Mesodermal cell (in vitro differentiated cells): ENCODE measurements around the gene CLIP1.

Experiments
- H3K27ac ChIP-seq: 2 replicates; pipeline ENCODE4 v1.7.0; 2013; ENCODE audit warnings: mild to moderate bottlenecking, low read depth, low read length, moderate library complexity; ENCODE audit not compliant: severe bottlenecking
- H3K36me3 ChIP-seq: 2 replicates; pipeline ENCODE4 v1.7.1; 2013; ENCODE audit warnings: mild to moderate bottlenecking, low read length, moderate library complexity; ENCODE audit not compliant: control insufficient read depth, insufficient read depth
- H3K4me1 ChIP-seq: one replicate; pipeline ENCODE4 v1.7.1; 2013; ENCODE audit warnings: mild to moderate bottlenecking, low read length; ENCODE audit not compliant: insufficient read depth, control insufficient read depth, poor library complexity, severe bottlenecking
- H3K4me3 ChIP-seq: 2 replicates; pipeline ENCODE4 v1.7.0; 2013; ENCODE audit warnings: low read length, control low read depth, mild to moderate bottlenecking; ENCODE audit not compliant: insufficient read depth, poor library complexity, severe bottlenecking; ENCODE audit errors: extremely low read depth
- H3K9me3 ChIP-seq: 2 replicates; pipeline ENCODE4 v1.7.1; 2013; ENCODE audit warnings: mild to moderate bottlenecking, low read length, moderate library complexity; ENCODE audit not compliant: control insufficient read depth
- WGBS, 2 experiments: methylation state at CpG; one replicate each; pipeline ENCODE4 v1.1.5; 2013; ENCODE audit warnings: missing lambda C conversion rate in 2 of 2; ENCODE audit not compliant: insufficient coverage in 2 of 2; 5-methylcytosine and 5-hydroxymethylcytosine counted together

The CLIP1 gene

DNA sequence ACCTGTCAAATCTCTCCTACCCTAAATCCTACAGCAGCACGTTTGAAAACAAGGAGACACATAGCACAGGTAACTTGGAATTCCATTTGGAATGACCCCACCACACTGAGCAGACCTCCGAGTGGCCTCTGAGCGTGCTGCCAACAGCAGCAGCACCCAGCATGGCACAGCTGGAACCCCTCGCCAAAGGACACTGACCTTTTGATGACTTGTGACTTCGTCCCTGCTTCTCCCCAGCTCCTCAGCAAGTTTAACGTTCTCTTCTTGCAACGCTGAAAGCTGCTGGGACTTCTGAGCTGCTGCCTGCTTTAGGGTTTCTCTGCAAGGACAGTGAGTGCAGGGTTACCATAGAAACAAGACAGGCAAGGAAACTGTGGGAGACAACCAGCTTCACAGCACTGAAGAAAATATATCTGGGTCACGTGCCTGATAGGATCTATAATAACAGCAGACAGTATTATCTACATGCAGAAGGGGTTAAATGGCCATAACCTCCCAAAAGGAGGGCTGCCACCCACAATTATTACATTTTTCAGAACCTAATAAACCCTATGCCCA is 112.8 kb downstream of the CLIP1 start:
- no peak overlapping the region for H3K27ac ChIP-seq
- peaks cover 39% of the 10 kb centered on the region for H3K36me3 ChIP-seq
- H3K9me3 ChIP-seq, result no peaks in the 10 kb centered on the region
- 92 to 95% methylated on average over 7 of the region's 8 CpGs for WGBS, 2 experiments
- H3K4me1 ChIP-seq, result no peaks in the 10 kb centered on the region
- no peak overlapping the region for H3K4me3 ChIP-seq

DNA sequence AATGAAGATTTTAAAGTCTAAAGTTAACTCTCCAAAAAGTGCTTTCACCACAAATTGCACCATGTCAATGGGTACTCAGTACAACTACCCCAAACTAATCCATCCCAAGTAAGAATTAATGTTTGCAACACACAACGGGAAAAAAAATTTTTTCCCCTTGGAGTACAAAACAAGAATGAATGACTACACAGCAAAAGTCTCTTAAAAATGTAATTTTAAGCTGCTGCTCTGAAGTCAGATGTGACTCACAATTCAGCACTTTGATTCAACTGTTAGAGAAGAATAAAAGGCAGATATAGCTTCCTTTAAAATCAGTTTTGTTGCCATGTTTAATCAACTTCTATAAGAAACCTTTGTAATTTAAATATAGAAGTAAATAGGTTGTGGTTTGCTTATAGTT is 113.7 kb downstream of the CLIP1 start:
- no CpG with 5 or more reads among the region's 1 CpG for WGBS, 2 experiments
- Histone ChIP-seq H3K4me1 (no peaks in the 10 kb centered on the region), H3K36me3 (peaks cover 40% of the 10 kb centered on the region), H3K9me3 (no peaks in the 10 kb centered on the region), H3K27ac (no peak overlapping the region), H3K4me3 (no peak overlapping the region)

DNA sequence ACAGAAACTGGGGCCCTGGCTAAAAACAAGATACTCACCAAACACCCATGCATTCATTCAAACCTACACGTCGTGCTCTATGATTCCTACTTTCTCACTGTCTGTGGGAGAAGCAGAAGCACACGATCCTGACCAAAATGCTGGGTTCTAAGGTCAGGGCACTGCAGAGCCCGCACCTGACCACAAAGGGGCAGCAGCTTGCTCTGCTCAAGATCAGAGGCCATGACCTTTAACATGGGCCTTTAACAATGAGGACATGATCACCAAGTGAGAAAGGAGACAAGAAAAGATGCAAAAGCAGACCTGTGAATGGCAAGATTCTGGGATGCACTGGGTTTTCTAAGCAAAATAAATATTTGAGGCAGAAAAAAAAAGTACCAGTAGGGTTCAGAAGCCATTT is 116.1 kb downstream of the CLIP1 start:
- 61 to 64% methylated on average over 3 of the region's 4 CpGs for WGBS, 2 experiments
- peaks cover 40% of the 10 kb centered on the region for H3K36me3 ChIP-seq
- no peaks in the 10 kb centered on the region for H3K9me3 ChIP-seq
- H3K4me1 ChIP-seq, result no peaks in the 10 kb centered on the region
- H3K4me3 ChIP-seq, result no peak overlapping the region
- H3K27ac ChIP-seq, result no peak overlapping the region

DNA sequence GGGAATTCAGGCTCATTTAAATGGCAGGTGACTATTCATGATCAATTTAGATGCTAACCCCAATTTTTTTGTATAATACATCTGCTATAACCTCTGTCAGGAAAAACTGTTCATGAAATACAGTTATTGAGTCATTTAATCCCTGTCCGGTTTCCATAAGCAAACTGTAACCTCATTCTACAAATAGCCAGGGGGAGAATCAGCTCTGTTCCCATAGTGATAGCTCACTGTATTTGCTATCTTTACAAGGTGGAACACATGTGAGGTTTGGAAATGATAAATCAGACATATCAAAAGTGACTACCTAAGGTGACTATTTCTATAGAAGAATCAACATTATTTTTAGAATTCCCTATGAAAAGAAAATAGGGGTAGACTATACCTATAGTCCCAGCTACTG is 117.5 kb downstream of the CLIP1 start:
- H3K4me3 ChIP-seq, result no peak overlapping the region
- WGBS, 2 experiments, result no CpG with 5 or more reads among the region's 1 CpG
- H3K36me3 ChIP-seq, result peaks cover 40% of the 10 kb centered on the region
- H3K27ac ChIP-seq, result no peak overlapping the region
- no peaks in the 10 kb centered on the region for H3K4me1 ChIP-seq
- no peaks in the 10 kb centered on the region for H3K9me3 ChIP-seq

DNA sequence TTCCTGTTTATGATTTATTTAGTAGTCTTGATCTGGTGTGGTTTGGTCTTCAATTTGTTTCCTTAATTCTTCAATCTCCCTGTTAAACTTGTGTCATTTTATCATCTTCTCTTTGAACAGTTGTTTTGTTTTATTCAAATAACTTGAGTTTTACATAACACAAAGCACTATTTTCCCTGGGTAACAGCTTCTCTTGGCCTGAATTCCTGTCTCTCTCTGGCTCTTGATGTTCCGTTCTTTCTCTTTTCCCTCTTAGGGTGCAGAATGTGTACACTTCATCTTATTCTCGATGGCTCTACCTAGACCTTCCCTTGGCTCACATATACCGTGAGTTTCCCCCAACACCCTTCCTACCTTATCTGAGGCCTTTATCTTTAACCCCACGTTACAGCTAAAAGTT is 119.4 kb downstream of the CLIP1 start:
- Histone ChIP-seq H3K36me3 (peaks cover 40% of the 10 kb centered on the region), H3K9me3 (no peaks in the 10 kb centered on the region), H3K27ac (no peak overlapping the region), H3K4me3 (no peak overlapping the region), H3K4me1 (no peaks in the 10 kb centered on the region)
- 92 to 100% methylated on average over 2 to 3 of the region's 4 CpGs for WGBS, 2 experiments

DNA sequence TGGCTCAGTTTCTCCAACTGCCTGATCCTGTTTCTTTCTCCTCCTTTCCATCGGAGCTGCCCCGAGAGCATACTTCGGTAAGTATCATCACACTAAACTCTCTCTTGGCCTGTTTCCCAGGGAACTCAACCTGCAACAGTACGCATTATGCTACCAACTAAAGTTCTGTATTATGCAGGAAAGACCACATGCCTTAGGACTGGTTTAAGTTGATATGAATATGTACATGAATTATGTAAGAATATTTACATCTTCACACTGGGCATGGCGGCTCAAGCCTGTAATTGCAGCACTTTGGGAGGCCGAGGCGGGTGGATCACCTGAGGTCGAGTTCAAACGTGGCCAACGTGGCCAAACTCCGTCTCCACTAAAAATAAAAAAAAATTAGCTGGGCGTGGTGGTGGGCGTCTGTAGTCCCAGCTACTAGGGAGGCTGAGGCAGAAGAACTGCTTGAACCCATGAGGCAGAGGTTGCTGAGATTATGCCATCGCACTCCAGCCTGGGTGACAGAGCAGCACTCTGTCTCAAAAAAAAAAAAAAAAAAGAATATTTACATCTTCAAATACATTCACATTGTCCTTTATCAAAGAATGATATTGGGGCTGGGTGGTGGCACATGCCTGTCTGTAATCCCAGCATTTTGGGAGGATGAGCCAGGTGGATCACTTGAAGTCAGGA is 124.3 kb downstream of the CLIP1 start:
- H3K36me3 ChIP-seq, result peaks cover 41% of the 10 kb centered on the region

DNA sequence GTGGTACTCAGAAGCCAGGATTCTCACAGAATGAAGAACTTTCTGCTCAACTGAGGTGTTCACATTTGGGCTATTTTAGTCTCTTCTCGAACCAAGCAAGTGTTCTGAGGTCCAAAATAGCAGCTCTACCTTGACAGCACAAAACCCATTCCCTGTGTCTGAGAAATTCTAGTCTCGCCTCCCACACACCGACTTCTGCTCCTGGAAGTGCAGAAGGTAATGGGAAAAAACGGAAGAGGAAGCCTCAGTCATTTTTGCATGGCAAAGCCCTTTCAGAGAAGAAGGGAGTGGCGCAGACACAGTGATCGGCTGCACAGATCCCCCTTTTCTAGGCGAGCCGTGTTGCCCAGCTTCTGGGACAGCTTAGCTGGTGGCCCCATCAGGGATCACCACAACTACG is 125.0 kb downstream of the CLIP1 start:
- Histone ChIP-seq H3K4me3 (no peak overlapping the region), H3K4me1 (no peaks in the 10 kb centered on the region), H3K9me3 (no peaks in the 10 kb centered on the region), H3K27ac (no peak overlapping the region), H3K36me3 (peaks cover 38% of the 10 kb centered on the region)
- 93 to 98% methylated on average over 9 of the region's 9 CpGs for WGBS, 2 experiments

More for the DNA sequence above, 124.3 kb downstream of the CLIP1 start:
- Histone ChIP-seq H3K4me3 (no peak overlapping the region), H3K4me1 (no peaks in the 10 kb centered on the region), H3K9me3 (no peaks in the 10 kb centered on the region), H3K27ac (no peak overlapping the region)
- WGBS, 2 experiments, result 100% methylated on average over 6 to 7 of the region's 14 CpGs

DNA sequence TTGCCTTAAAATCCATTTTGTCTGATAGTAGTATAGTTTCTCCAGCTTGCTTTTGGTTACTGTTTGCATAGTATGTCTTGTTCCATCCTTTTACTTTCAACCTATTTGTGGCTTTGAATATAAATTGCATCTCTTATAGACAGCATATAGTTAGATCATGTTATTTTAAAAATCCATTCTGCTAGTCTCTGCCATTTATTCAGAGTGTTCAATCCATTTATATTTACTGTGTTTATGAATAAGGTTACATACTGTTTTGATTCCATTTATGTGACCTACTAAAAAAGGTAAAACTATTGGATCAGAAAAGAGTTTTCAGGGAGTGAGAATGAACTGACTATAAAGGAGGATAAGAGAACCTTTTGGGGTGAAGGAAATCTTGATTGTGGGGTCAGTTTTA is 126.6 kb downstream of the CLIP1 start:
- Histone ChIP-seq H3K36me3 (peaks cover 50% of the 10 kb centered on the region), H3K27ac (no peak overlapping the region), H3K4me1 (no peaks in the 10 kb centered on the region), H3K4me3 (no peak overlapping the region), H3K9me3 (no peaks in the 10 kb centered on the region)

DNA sequence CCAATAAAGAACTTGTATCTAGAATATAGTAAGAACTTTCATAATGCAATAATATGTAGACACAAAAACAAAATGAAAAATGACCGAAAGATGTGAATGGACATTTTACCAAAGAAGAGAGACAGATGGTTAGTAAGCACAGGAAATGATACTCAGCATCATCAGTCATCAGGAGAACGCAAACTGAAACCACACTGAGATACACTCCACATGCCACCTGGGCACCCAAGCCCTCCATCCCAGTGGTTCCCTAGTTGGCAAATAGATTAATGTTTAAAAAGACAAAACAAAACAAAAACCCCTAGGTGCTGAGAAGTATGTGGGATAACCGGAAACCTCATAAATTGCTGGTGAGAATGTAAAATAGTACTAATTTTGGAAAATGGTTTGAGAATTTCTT is 129.4 kb downstream of the CLIP1 start:
- Histone ChIP-seq H3K4me3 (no peak overlapping the region), H3K9me3 (no peaks in the 10 kb centered on the region), H3K36me3 (peaks cover 37% of the 10 kb centered on the region), H3K27ac (no peak overlapping the region), H3K4me1 (no peaks in the 10 kb centered on the region)
- 100% methylated on average over 1 of the region's 3 CpGs; no CpG with 5 or more reads in 1 of the 2 experiments for WGBS, 2 experiments

DNA sequence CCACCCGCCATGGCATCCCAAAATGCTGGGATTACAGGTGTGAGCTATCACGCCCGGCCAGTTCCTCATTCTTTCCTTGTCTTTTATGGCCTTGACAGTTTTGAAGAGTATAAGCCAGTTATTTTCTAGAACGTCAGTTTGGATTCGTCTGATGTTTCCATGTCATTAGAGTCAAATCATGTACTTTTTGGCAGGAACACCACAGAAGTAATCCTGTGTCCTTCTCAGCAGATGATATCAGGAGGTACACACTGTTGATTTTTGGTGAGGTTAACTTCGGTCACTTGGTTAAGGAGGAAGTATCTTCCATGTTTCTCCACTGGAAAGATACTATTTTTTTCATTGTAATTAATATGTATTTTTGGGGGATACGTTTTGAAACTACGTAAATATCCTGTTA is 131.0 kb downstream of the CLIP1 start:
- WGBS, 2 experiments, result 88 to 100% methylated on average over 3 to 5 of the region's 8 CpGs
- H3K36me3 ChIP-seq, result peaks cover 24% of the 10 kb centered on the region

DNA sequence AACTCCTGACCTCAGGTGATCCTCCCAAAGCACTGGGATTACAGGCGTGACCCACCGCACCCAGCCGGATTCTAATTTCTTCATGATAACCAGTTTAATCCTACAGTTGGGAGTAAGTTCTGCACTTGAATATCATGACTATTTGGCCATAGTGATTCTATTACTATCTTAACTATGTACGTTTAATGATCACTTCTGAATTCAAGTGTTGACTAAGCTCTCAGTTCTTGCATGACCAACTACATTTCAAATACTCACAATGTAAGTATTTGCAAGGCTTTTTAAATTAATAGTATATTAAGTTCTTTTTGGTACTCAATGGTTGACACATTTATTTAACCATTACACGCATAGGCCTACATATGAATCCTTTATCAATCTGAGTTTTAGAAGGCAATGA is 138.8 kb downstream of the CLIP1 start:
- Histone ChIP-seq H3K4me1 (peaks cover 17% of the 10 kb centered on the region), H3K27ac (no peak overlapping the region), H3K36me3 (peaks cover 4% of the 10 kb centered on the region), H3K9me3 (no peaks in the 10 kb centered on the region), H3K4me3 (no peak overlapping the region)
- no CpG with 5 or more reads among the region's 5 CpGs for WGBS, 2 experiments

More for the DNA sequence above, 131.0 kb downstream of the CLIP1 start:
- Histone ChIP-seq H3K4me3 (no peak overlapping the region), H3K27ac (no peak overlapping the region), H3K9me3 (no peaks in the 10 kb centered on the region), H3K4me1 (no peaks in the 10 kb centered on the region)
